A549 treated with CORT108297 at 1 μM for 4 hours (cell line): Measurements from ENCODE around the gene ADGRV1. TPM values are rescaled to one million over a fixed set of nuclear protein-coding genes. Genes with fewer than 3 reads are reported as not detected.

Experiments used
- total RNA-seq: library from RNA; stranded (reverse); fragments of 200-300 nt; extraction: Qiagen RNA extraction; gene quantifications from 5 replicates; pipeline ENCODE4 v1.2.3, GENCODE V29; 2022

The ADGRV1 gene
- 0.61 to 1.0 TPM (median 0.68 TPM) in 5 replicates for total RNA-seq

DNA sequence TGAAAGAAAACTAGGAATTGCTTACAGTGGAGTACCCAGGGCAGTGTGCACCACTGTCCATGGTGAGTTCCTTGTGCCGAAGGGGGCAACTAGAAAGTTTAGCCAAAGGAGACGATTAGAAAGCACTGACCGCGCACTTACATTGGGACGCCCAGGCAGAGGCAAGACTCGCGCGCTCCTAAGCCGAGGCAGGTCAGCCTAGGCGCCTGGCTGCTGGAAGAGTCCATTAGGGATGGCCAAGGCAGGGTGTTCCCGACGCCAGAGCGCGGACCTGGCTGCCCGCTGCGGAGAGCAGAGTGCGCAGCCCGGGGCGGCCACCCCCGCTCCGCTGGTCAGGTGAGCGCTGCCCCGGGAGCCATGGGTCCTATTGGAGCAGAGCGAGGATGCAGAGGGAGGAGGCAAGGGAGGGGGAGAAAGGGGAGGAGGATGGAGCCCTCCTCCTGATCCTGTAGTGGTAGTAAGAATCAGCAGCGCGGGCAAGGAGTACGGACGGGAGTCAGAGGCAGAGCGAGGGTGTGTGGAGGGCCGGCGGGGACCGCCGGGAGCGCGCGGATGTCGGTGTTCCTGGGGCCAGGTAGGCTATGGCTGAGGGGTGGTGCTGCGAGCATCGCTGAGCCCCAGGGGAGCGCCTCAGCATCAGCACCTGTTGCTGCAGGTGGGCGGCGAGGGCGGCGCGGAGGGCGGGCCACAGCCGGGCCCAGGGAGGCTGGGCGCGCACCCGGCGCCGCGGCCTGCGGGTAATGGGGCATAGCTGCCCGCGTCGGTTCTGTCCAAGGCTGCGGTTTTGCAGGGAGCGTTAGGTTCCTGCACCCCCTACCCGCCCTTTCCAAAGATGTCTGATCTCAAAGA lies at the start of gene ADGRV1:
Gene ADGRV1 (plus strand): TSS at position 454 of the 849 bp plus-strand sequence. CDS start 99 bp downstream, at position 553.

GRCh38 chr5:90529194-90529938 lies 29.2 kb upstream of the ADGRV1 start, which contains the start of gene LYSMD3:
Gene LYSMD3 (minus strand): TSS chr5:90529584. CDS start chr5:90525289, 4,295 bp downstream.

Other genes with a start within 250 kb of the ADGRV1 start
- 22.4 to 34.6 TPM (median 25.1 TPM) in 5 replicates for gene CETN3, start 149.0 kb upstream of the ADGRV1 start, total RNA-seq
- gene MBLAC2, start 84.0 kb upstream of the ADGRV1 start, total RNA-seq = 1.9 to 3.0 TPM (median 2.8 TPM) in 5 replicates
- 12.9 to 16.7 TPM (median 14.0 TPM) in 5 replicates for gene POLR3G, start 83.9 kb upstream of the ADGRV1 start, total RNA-seq
- gene LYSMD3, start 29.2 kb upstream of the ADGRV1 start, total RNA-seq = 7.1 to 10.4 TPM (median 8.9 TPM) in 5 replicates